HAP-1 (cell line): ENCODE data around the gene VAC14.

Experiments used
- DNase-seq, 2 experiments: peaks; one replicate each; pipeline ENCODE4 v3.0.0-alpha.2; 2016 to 2020; ENCODE audit warnings: low spot score in 2 of 2
- H3K27me3 ChIP-seq: fragments of 250-450 bp; sonication (Bioruptor Pico); 2 replicates; pipeline ENCODE4 v1.5.1; 2020; ENCODE audit warnings: low read depth, mild to moderate bottlenecking, moderate library complexity
- H3K36me3 ChIP-seq: fragments of 250-450 bp; sonication (Bioruptor Pico); replicated peaks from 2 replicates; pipeline ENCODE4 v1.5.1; 2020; ENCODE audit warnings: mild to moderate bottlenecking
- H3K4me1 ChIP-seq: fragments of 250-450 bp; sonication (Bioruptor Pico); 2 replicates; pipeline ENCODE4 v1.5.1; 2020; ENCODE audit warnings: mild to moderate bottlenecking
- H3K4me3 ChIP-seq: fragments of 250-450 bp; sonication (Bioruptor Pico); 2 replicates; pipeline ENCODE4 v1.5.1; 2020; ENCODE audit warnings: mild to moderate bottlenecking, moderate library complexity
- H3K9me3 ChIP-seq: fragments of 250-450 bp; sonication (Bioruptor Pico); 2 replicates; pipeline ENCODE4 v1.5.1; 2020; ENCODE audit warnings: mild to moderate bottlenecking, moderate library complexity
- in situ Hi-C: fragments of 300-500 bp; cut with MboI; formaldehyde crosslinking; loops from 3 replicates; pipeline ENCODE4 v1.14.3; 2020; ENCODE audit warnings: low sequenced_read_pairs, inconsistent platforms, mixed read lengths

VAC14 gene

GRCh38 chr16:70740174-70740913 lies 60.6 kb downstream of the VAC14 start:
- in situ Hi-C loops: no loop called here
- Histone ChIP-seq H3K4me3 (no peak overlapping the region), H3K27me3 (no peaks in the 10 kb centered on the region), H3K36me3 (peaks cover 5% of the 10 kb centered on the region; the same call in 1 of the 2 replicates), H3K9me3 (no peaks in the 10 kb centered on the region), H3K4me1 (no peaks in the 10 kb centered on the region)
- DNase-seq: no peak

DNA sequence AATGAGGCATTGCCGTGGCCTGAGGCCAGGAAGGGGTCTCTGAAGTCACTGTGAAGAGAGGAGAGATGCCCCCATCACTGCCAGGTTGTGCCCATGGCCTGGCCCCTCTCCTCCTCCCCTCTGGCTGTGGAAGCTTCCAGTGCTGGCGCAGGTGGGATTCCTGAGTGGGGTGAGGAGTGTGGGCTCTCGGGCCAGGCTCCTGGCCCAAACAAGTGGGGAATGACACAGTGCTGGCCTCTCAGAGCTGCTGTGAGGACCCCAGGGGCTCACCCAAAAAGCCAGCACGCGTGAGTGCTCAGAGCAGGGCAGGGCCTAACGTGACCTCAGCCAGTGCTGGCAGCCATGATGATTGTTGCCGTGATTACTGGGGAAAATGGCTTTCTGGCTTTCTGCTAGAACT lies 61.6 kb downstream of the VAC14 start:
- H3K4me3 ChIP-seq: no peak overlapping the region
- DNase-seq: no peak
- no peaks in the 10 kb centered on the region for H3K27me3 ChIP-seq
- H3K4me1 ChIP-seq: no peaks in the 10 kb centered on the region
- H3K36me3 ChIP-seq: peaks cover 5% of the 10 kb centered on the region; the same call in 1 of the 2 replicates
- H3K9me3 ChIP-seq: no peaks in the 10 kb centered on the region
- in situ Hi-C loops: no loop called here

- DNase-seq: peak in 1 of 2 experiments; percentile 39
- Histone ChIP-seq H3K4me1 (no peaks in the 10 kb centered on the region), H3K9me3 (no peaks in the 10 kb centered on the region), H3K36me3 (peaks cover 3% of the 10 kb centered on the region; the same call in 1 of the 2 replicates), H3K4me3 (no peak overlapping the region), H3K27me3 (no peaks in the 10 kb centered on the region)
- in situ Hi-C loops: no loop called here
Observed at GRCh38 chr16:70738083-70738977, 62.6 kb downstream of the VAC14 start.

GRCh38 chr16:70737377-70738082 lies 63.4 kb downstream of the VAC14 start:
- Histone ChIP-seq H3K9me3 (no peaks in the 10 kb centered on the region), H3K4me1 (no peaks in the 10 kb centered on the region), H3K27me3 (no peaks in the 10 kb centered on the region), H3K4me3 (no peak overlapping the region), H3K36me3 (no peaks in the 10 kb centered on the region)
- DNase-seq: no peak
- in situ Hi-C loops: no loop called here

GRCh38 chr16:70736465-70737376 lies 64.2 kb downstream of the VAC14 start:
- in situ Hi-C loops: no loop called here
- no peak for DNase-seq
- H3K4me3 ChIP-seq: no peak overlapping the region

GRCh38 chr16:70735141-70735979 lies 65.6 kb downstream of the VAC14 start:
- no peaks in the 10 kb centered on the region for H3K9me3 ChIP-seq
- no peaks in the 10 kb centered on the region for H3K27me3 ChIP-seq
- in situ Hi-C loops: no loop called here
- H3K4me1 ChIP-seq: no peaks in the 10 kb centered on the region
- H3K36me3 ChIP-seq: no peaks in the 10 kb centered on the region
- DNase-seq: no peak
- H3K4me3 ChIP-seq: no peak overlapping the region

More at GRCh38 chr16:70736465-70737376, 64.2 kb downstream of the VAC14 start:
- no peaks in the 10 kb centered on the region for H3K4me1 ChIP-seq
- no peaks in the 10 kb centered on the region for H3K36me3 ChIP-seq
- H3K9me3 ChIP-seq: no peaks in the 10 kb centered on the region
- H3K27me3 ChIP-seq: no peaks in the 10 kb centered on the region

DNA sequence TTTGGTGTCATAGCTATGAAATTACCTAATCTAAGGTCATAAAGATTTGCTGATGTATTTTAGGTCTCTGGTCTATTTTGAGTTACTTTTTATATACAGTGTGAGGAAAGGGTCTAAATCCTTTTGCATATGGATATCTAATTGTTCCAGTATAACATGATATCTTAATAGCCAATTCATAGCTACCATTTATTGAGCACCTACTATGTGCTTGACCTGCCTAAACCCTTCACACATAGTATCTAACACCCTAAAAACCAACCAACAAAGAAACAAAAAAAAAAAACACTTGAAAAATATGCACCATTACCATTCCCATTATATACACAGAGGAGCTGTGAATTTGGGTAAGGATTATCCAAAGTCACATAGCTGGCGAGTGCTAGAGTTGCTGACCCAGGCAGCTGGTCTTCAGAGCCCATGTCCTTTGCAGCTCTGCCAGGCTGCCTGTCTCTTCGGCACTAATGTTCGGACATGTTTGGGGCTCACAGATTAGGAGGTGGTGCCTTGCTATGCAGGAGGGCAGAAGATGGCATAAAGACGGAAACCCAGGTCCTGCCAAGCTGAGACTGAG lies 66.3 kb downstream of the VAC14 start:
- Histone ChIP-seq H3K4me1 (no peaks in the 10 kb centered on the region), H3K36me3 (no peaks in the 10 kb centered on the region), H3K9me3 (no peaks in the 10 kb centered on the region), H3K27me3 (no peaks in the 10 kb centered on the region), H3K4me3 (no peak overlapping the region)
- no peak for DNase-seq
- in situ Hi-C loops: no loop called here

- no peak for DNase-seq
- in situ Hi-C loops: no loop called here
- Histone ChIP-seq H3K27me3 (no peaks in the 10 kb centered on the region), H3K4me3 (no peak overlapping the region), H3K4me1 (no peaks in the 10 kb centered on the region), H3K9me3 (no peaks in the 10 kb centered on the region), H3K36me3 (no peaks in the 10 kb centered on the region)
Observed at GRCh38 chr16:70730944-70731343, 70.0 kb downstream of the VAC14 start.

- H3K4me3 ChIP-seq: no peak overlapping the region
- DNase-seq: no peak
- no peaks in the 10 kb centered on the region for H3K4me1 ChIP-seq
- in situ Hi-C loops: no loop called here
- no peaks in the 10 kb centered on the region for H3K27me3 ChIP-seq
- no peaks in the 10 kb centered on the region for H3K9me3 ChIP-seq
- no peaks in the 10 kb centered on the region for H3K36me3 ChIP-seq
Observed at GRCh38 chr16:70730031-70730430, 70.9 kb downstream of the VAC14 start.

GRCh38 chr16:70729292-70729691 lies 71.7 kb downstream of the VAC14 start:
- no peaks in the 10 kb centered on the region for H3K4me1 ChIP-seq
- no peak overlapping the region for H3K4me3 ChIP-seq
- no peaks in the 10 kb centered on the region for H3K27me3 ChIP-seq
- no peaks in the 10 kb centered on the region for H3K36me3 ChIP-seq
- in situ Hi-C loops: no loop called here
- no peaks in the 10 kb centered on the region for H3K9me3 ChIP-seq
- DNase-seq: no peak

- in situ Hi-C loops: no loop called here
- no peak for DNase-seq
- H3K4me3 ChIP-seq: no peak overlapping the region
- no peaks in the 10 kb centered on the region for H3K4me1 ChIP-seq
- no peaks in the 10 kb centered on the region for H3K9me3 ChIP-seq
- H3K27me3 ChIP-seq: no peaks in the 10 kb centered on the region
- no peaks in the 10 kb centered on the region for H3K36me3 ChIP-seq
Observed at GRCh38 chr16:70728150-70728549, 72.8 kb downstream of the VAC14 start.

GRCh38 chr16:70726892-70727361 lies 74.0 kb downstream of the VAC14 start:
- Histone ChIP-seq H3K4me3 (no peak overlapping the region), H3K27me3 (no peaks in the 10 kb centered on the region), H3K4me1 (no peaks in the 10 kb centered on the region), H3K9me3 (no peaks in the 10 kb centered on the region), H3K36me3 (no peaks in the 10 kb centered on the region)
- in situ Hi-C loops: no loop called here
- no peak for DNase-seq
